ENCODE results near the gene MAML1.

DNA sequence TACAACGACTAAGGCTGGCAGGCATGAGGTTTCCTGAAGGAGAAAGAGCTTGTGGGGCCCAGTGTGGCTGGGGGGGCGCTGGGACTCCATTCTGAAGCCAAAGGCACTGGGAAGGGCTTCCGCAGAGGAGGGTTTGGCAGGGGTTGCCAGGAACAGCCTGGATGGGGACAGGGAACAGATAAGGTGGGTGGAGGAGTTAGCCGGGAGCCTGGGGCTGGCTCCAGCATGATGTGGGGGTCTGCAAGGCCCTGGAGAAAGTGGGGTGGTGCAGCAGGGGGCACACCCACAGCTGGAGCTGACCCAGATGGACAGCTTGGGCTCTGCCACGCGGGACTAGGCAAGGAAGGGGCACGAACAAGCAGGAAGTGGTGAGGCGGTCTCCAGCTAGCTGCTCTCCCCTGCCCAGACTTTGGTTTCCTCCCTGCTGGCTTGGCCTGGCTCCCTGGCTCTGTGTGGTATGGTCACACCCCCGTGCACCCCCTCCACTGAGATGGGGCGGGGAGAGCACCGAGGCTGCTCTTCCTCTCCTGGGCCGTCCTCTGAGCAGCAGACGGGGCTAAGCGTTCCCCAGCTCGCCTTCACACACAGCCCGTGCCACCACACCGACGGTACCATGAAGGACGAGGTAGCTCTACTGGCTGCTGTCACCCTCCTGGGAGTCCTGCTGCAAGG lies 61.0 kb downstream of the MAML1 start, which contains the start of gene LTC4S:
- TF ChIP-seq EZH2phosphoT487 (IDR thresholded peaks at IDR 0.05; ENCODE audit: insufficient read depth, low read depth), result no peak
- no peak for TF ChIP-seq EZH2 (IDR thresholded peaks at IDR 0.05; ENCODE audit: insufficient read depth, poor library complexity, severe bottlenecking)

Measured in GM23248 (cell line).